ENCODE results near the gene KDM2A. TPM values are rescaled to one million over a fixed set of nuclear protein-coding genes. Genes with fewer than 3 reads are reported as not detected.

KDM2A gene
- total and polyA plus RNA-seq, 2 experiments from 2014 or later: 25.0 to 54.1 TPM

GRCh38 chr11:67280341-67280787, 161.3 kb downstream of the KDM2A start (continued):
- TF ChIP-seq ETS1 (IDR thresholded peaks at IDR 0.05): no peak
- no peak for TF ChIP-seq STAT1 (IDR thresholded peaks at IDR 0.05; ENCODE audit: unreplicated experiment)
- TF ChIP-seq ZNF114 (CRISPR knock-in tag; IDR thresholded peaks at IDR 0.05): no peak
- TF ChIP-seq POLR2AphosphoS5 (IDR thresholded peaks at IDR 0.05; ENCODE audit: low read depth): no peak
- TF ChIP-seq ZNF462 (CRISPR knock-in tag; IDR thresholded peaks at IDR 0.05): no peak

GRCh38 chr11:67280788-67281551, 161.9 kb downstream of the KDM2A start:
- H4K20me1 ChIP-seq (replicated peaks; ENCODE audit: insufficient read depth): no peaks in the 10 kb centered on the region; the same call in 1 of the 2 replicates
- no peak overlapping the region for H2AFZ ChIP-seq
- no peaks in the 10 kb centered on the region for H3K27me3 ChIP-seq (ENCODE audit: insufficient read depth)
- H3K9me3 Mint-ChIP-seq: no peaks in the 10 kb centered on the region
- H3K36me3 ChIP-seq (ENCODE audit: insufficient read depth): peaks cover 7% of the 10 kb centered on the region
- H3K4me2 ChIP-seq: no peak overlapping the region
- peaks cover 11% of the 10 kb centered on the region for H3F3A ChIP-seq (replicated peaks; ENCODE audit: low read depth)
- peaks cover 34% of the 10 kb centered on the region for H3K36me3 Mint-ChIP-seq (ENCODE audit: low read depth)
- H3K79me2 ChIP-seq (replicated peaks; ENCODE audit: insufficient read depth): peaks cover 7% of the 10 kb centered on the region; the same call in 1 of the 2 replicates
- no peak overlapping the region for H3K27ac ChIP-seq (ENCODE audit: low read depth)
- peaks cover 20% of the 10 kb centered on the region for H3K4me1 Mint-ChIP-seq
- H3K27me3 Mint-ChIP-seq (ENCODE audit: insufficient read depth, low read depth, poor library complexity): peaks cover 7% of the 10 kb centered on the region
- no peak overlapping the region for H3K27ac Mint-ChIP-seq
- no peak for DNase-seq (ENCODE audit: low spot score)
- H3K9me2 ChIP-seq (ENCODE audit: insufficient read depth): no peaks in the 10 kb centered on the region
- no peak overlapping the region for H3K4me3 ChIP-seq
- H3K4me1 ChIP-seq (ENCODE audit: insufficient read depth): peaks cover 12% of the 10 kb centered on the region; the same call in 1 of the 2 replicates
- H3K4me3 Mint-ChIP-seq: no peak overlapping the region
- no peak for ATAC-seq
- TF ChIP-seq ZNF462 (CRISPR knock-in tag; IDR thresholded peaks at IDR 0.05) (no peak), NANOG (IDR thresholded peaks at IDR 0.05; ENCODE audit: borderline replicate concordance) (no peak)

Data from GM23338 (cell line).